Activated CD8-positive, alpha-beta memory T cell treated with anti-CD3 and anti-CD28 coated beads, Interleukin-2, amount 50 U/mL, for 4 hours (primary cell): Measurements from ENCODE around the gene SEMA6A.

Experiments
- DNase-seq: peaks from one replicate; pipeline ENCODE4 v3.0.0-alpha.2; 2020

Gene SEMA6A

DNA sequence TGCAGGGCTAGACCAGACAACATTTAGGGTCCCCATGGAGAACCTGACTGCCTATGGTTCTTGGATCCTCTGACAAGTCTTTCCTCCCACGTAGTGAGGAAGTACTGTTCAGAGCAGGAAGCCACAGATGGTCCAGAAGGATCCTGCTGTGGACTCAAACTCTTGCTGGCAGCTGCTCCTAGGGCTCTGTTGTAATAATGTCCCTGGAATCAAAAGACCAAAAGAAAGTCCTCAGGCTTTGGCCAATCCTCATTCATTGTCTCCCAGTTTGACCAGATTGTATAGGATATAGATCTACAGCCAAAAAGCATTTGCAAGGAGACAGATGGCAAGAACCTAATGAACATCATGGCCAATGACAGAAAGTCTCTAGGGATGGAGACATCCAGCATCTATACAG lies 53.9 kb downstream of the SEMA6A start:
- no peak for DNase-seq

DNA sequence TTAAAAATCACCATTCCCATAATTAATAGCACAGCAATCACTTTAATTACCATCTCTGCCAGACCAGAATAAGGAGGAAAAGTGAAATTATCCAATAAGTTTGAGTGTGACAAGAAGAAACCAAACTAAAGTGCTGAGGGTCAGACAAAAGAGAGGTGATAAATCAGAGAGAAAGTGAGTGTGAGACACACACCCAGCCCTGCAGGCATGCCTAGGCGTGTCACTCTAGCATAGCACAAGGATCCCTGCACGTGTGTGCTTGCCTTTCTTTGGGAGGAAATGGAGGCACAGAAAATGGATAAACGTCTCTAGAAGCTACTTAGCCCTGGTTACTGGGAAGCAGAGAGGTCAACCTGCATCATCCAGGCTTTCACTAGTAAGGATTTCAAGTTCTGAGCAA lies 56.2 kb downstream of the SEMA6A start:
- DNase-seq: no peak

DNA sequence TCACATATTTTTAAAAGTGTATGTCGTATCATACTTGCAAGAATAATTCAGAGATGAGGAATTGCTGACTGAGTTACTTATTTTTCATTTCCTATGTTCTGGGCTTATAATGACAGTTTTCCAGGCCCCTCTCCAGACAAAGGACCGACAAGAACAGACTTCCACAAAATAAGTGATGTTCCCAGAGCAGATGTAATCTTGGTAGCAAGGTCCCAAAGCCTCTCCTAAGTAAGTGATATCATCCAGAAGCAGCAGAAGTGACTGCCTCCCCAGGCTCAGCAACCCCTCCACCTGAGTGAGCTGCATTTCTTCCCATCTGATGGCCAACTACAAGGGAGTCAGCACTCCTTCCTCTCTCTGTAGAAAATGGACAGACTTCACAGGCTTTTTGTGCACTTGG lies 57.1 kb downstream of the SEMA6A start:
- DNase-seq: no peak

DNA sequence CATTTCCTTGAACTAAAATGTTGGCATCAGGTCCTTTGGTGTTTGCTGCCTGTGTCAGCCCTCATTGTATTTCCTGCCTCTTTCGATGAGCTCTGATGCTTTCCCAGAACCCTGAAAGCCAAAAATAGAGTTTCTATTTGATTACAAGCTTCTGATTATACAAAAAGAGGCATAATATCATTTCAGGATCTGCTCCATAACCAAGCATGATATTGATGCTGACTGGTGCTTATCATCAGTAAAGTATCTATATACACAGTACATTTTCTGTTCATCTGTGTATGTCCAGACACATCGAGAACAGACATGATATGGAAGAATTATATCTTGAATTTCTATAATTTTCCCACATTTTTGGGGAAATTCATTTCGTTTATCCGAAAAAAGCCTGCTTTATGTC lies 58.6 kb downstream of the SEMA6A start:
- no peak for DNase-seq

DNA sequence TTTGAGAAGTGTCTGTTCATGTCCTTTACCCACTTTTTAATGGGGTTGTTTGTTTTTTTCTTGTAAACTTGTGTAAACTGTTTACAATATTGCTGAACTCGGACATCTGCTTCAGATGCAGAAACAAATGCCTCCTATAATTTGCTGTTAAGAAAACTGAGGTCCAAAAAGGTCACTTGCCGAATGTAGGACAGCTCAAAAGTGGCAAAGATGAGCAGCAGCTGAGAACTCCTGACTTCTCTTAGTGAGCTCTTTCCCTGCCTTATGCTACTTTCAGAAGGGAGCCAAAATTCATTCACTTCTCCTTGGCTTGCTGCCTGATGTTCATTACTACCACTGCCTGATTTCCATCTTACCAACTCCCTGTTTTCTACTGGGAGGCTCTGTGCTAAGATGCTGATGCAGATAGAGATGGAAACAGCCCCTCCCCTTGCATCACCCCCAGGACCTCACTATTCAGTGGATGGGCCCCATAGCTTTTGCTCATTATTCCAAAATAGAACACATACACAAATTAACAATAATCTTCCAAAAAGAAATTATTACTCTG lies 60.1 kb downstream of the SEMA6A start:
- no peak for DNase-seq

DNA sequence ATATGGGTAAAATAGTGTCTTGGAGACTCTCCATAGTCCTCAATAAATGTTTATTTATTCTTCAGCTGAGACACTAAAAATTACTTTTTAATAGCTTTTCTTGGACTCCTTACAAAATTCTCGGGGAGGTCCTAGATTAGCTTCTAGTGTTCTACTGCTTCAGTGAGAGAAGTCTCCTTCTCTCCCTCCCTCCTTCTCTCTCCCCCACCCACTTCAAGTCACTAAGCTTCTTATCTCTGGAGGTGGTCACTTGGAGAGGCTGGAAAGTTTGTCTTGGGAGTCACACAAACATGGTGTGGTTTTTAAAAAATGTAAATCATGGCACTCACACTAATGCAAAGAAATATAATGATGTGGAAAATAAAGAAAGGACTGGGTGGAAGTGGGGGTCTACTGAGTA lies 64.1 kb downstream of the SEMA6A start:
- no peak for DNase-seq

DNA sequence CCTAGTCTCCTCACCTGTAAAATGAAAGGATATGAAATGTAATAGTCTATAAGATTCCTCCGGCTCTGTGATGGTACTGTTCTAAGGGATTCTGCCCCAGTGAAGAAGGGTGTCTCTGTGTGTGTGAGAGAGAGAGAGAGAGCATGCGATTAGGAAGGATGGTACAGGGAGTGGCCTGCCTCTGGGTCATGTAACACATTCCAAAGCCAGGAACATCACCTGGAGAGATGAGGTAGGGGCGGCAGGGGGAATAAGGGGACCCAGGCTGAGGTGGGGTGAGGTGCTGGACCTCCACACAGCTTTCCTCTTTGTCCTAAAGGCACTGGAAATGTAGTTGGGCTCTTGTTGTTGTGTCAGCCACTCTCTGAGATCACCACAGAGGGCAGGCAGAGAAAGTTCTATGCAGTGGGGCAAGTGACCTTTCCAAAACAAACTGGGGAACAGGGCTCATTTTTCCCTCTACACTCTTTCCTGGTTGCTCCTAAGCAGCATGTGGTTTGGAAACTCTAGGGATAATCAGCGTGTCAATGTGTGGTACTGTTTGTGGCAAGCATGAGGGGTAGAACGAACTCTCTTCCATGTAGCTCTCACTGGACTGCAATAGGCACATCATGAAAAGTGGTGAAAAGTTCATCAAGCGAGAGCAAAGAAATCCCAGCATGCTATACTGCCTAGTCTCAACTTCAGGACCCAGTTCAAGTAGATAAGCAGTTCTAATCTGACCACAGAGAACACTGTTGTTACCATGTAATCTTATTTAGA lies 65.0 kb downstream of the SEMA6A start:
- no peak for DNase-seq

DNA sequence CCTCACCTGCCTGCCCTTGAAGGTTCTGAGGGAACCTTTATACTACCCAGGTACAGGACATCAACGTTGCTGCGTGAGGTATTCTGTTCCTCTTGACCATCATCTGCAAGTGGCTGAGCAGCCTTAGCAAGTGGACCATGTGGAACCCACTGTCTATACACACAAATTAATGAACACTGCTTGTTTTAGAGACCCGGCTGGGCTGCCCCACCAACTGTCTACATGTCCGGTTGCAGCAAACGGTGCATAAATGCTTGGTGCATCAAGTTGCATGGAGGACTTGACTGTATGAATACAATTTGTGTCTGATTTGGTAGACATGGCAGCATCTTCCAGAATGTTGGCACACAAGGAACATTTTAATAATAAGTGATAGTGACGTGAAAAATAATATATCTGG lies 65.8 kb downstream of the SEMA6A start:
- DNase-seq: no peak

DNA sequence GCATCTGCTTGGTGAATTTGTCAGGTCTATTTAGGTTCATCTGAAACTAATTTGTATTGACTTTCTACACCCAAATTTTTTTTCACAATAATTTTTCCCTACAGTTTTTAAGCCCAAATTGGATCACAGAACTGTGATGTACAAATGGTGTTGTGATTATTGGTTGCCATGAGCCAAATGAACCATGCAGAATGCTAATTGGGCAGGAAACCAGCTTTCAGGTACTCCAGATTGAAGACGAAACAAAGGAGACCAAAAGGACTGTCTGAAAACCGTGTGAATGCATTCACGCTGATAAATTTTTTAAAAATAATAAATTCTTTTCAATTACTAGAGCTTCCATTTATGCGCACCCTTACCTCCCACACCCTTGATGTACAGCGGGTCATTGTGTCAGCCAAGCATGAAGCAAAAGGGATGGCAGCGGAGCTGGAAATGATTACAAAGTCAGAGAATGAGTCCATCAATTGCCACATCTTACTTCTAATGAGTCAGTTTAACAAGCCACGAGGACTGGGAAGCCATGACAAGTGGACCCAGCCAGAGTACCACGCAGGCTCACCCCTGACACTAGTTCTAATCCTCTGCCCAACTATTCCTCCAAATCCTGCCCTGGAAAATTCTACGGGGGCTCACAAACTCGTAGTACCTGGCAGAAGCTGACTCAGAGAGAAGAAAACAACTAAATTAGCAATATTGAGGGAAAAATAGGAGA lies 66.5 kb downstream of the SEMA6A start:
- no peak for DNase-seq

DNA sequence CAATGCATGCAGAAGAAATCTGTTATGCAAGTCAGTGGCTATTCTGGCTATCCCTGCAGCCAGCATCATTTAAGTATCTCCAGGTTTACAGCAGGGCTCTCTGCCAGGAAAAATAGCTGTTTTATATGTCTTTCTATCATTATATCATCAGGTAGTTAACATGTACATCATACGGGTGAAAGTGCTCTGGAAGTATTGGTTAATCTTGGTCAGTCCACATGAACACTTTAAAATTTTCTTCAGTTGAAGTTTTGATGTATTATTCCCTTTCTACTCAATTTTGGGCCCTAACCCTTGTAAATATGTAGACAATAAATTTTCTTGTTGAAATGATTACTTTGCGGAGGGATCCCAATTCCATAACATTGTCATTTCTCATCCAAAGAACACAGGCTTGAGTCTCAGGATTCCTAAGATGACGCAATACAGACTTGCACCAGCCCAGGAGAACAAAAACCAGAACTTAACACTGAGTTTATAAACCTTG lies 67.5 kb downstream of the SEMA6A start:
- DNase-seq: no peak

DNA sequence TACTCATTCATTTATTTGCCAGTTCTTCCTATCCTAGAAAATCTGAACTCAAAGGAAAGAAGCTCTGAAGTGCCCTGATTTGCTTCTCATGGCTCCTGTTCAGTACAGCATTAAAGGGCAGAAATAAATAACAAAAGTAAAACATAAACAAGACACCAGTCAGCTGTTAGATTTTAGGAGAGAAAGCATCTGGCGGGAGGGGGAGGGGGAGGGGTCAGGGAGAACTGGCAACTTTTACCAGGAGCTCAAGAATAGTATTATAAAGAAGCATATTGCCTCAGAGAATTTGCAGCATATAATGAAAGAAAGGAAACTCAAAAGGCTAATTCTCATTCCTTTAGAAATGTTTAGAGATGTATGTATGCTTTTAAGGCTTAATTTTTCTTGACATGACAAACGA lies 68.1 kb downstream of the SEMA6A start:
- no peak for DNase-seq

DNA sequence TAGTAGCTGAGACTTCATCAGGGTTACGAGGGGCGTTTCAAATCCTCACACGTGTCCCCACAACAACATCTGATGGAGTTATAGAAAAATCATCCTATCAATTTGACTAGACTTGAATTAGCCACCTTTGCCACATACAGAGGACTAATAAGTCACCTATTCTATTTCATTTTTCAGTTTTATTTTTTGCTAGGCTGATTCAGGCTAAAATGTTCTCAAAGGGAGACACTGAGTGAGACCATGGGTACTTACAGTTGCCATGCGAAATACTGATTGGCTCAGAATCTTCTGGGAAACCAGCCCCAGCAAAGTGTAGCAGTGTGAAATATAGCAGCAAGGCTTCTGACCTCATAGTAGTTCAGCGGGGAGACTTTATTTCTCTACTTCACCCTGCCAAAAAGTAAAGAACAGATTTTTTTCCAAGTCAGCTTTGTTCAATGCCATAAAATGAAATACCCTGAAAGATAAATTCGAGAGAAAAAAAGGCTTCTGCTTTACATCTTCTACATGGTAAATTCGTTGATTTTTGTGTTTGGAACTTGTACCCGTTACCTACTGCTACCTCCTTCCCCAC lies 69.9 kb downstream of the SEMA6A start:
- DNase-seq: no peak

DNA sequence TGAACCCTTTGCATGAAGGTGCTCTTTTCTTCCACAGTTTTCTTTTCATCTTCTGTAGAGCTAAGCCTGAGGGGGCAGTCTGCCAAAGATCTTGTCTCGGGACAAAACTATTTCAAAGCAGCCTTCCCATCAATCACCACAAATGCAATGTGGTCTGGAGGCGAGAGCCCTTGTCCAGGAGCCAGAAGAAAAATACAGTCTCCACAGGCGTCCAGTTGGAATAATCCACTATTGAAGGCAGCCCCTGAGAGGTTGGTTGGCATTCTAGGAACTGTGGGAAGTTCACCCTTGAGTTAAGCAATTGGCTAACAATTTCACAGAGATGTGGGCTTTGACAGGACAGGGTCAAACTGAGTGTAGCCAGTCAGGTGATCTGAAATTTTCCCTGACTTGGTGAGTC lies 72.0 kb downstream of the SEMA6A start:
- DNase-seq: no peak

DNA sequence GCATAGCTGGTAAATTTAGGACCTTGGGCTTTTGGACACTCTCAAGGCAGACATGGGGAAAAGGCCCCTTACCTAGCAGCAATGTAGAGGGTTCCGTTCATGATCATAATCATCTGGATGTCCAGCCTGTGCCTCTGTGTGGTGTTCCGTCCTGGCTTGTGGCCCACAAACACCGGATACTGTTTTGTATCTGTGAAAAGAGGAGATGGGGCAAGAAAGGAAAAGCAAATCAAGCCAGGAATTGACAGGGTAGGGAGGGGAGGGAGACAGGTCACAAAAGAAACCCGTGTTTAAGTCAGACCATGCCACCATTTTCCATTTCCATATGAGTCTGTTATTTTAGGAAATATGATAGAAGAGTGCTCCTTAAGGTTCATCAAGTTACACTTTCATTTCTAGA lies 72.5 kb downstream of the SEMA6A start:
- no peak for DNase-seq

DNA sequence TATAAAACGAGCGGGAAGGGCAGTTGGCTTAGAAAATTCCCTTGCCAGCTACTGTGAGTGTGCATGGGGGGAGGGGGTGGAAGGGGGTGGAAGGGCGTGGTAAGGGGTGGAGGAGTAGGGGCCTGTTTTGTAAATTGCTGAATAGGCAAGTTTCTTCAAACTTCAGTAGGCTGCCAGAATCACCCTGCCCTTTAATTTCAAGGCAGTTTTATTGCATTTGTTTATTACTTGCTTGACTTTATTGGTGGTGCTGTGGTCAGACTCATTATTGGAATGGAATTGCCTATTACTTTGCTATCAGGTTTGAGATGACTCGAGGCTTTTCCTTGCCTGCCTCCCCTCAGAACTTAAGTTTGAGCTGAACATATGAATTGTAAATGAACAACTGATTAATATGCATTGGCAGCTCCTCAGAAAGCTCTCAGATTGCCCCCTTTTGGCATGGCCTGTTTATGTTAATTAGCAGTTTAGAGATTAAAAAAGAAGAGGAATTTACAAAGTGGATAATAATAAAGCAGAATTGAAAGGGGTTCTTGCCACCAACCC lies 76.0 kb downstream of the SEMA6A start:
- no peak for DNase-seq

DNA sequence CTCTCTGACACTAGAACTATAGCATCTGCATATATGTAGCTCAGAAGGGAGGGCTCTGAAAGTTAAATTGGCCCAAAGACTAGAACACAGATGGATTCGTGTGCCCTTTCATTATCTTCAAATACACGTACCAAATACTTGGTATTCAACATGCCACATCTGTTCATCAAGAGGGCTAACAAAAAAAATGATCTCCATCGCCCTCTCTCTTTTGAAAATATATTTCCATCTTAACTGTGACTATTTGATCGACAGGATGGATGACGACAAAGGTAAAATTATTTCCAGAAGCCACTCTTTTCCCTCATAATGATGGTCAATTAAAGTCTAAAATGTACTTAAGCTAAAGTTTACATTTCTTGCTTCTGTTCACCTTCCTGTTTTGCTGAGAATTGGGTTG lies 77.0 kb downstream of the SEMA6A start:
- DNase-seq: no peak

DNA sequence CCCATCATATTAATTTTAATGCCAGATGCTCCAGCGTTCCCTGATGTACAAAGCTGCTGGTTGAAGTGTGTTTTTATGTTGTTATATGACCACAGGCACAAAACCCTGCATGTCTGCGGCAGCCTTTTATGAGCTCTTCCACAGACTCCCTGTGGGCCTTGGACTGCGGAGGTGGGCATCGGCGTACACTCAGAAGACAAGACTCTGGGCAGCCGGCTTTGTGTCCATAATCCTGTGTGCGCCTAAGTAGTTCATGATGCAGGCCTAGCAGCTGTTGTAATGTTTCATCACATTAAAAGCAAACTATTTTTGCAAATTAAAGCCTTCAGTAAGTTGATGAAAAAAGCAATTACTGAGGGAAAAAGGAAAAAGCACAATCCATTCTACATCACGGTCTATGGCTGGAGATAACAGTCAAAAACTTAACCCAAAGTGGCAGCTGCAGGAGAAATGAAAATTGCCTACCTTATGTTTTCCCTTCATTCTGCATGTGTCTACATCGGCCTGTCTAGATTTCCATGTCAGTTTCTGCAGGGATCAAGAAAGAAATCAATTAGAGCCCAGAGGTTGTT lies 78.8 kb downstream of the SEMA6A start:
- DNase-seq: no peak

DNA sequence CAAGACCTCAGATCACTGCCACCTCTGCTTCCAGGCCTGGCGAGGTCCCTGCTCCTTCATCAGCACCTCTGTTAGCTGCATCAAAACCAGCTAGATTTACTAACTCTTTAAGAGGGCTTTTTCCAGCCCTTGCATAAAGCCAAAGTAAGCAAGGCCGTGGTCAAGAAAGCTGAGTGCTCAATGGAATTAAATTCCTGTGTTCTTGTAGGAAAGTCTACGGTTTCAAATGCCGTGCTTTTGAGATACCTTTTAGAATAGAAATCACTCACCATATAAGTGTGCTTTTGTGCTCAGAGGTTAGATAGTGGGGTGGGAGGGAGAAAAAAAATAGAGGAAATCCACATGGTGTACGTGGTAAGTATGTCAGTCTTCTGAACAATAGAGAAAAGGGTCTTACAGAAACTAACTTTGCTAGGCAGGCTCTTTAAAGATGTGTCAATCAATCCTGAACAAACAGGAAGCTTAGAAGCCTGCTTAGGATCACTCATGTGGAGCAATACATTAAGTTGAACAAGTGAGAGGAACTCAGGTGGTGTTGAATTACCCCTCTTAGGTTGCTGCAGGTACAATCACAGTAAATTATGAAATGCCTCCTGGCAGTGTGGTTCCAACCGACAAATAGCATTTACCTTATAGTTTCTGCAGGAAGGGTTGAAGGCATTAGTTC lies 79.7 kb downstream of the SEMA6A start:
- DNase-seq: no peak

DNA sequence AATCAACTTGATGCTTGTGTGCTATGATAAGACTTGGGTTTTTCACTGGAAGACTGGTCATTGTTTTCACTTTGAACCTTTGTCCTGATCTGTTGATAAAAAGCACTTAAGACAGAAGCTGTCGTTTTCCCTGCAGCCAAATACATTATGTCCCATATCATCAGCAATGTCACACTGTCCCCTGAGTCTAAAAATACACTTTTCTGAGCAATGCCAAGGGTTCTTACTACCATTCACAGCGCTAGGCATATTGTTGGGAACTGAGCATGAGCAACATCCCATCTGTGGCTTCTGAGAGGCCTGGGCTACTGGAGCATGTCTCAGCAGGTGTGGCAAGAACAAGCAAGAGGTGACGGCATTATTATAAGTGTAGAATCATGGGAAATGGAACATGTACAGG lies 81.8 kb downstream of the SEMA6A start:
- DNase-seq: no peak

DNA sequence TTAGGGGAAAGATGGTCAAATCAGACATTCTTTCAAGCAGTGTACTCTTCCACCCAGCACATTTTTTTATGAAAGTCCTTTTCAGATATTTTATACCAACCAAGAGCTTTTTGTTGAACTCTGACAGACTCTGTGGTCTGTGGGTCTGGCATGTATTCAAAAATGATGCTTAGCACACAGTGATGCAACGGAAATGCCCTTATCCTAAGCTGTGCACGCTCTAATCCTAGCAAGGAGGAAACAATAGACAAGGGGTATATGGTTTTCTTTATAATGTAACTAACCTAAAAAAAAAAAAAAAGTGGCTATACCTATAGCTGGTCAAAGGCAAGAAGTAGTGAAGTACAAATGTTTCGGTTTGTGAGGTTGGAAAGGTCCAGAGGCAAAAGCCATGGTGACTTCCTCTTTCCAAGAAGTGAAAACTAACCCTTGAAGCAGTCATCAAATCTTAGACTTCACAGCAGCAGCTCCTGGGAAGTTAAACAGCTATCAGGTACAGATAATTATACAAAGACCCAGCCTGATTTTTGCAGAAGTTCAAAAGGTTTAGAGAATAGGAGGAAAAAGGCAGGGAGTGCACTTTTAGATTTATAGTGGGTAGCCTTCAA lies 82.5 kb downstream of the SEMA6A start:
- DNase-seq: no peak

DNA sequence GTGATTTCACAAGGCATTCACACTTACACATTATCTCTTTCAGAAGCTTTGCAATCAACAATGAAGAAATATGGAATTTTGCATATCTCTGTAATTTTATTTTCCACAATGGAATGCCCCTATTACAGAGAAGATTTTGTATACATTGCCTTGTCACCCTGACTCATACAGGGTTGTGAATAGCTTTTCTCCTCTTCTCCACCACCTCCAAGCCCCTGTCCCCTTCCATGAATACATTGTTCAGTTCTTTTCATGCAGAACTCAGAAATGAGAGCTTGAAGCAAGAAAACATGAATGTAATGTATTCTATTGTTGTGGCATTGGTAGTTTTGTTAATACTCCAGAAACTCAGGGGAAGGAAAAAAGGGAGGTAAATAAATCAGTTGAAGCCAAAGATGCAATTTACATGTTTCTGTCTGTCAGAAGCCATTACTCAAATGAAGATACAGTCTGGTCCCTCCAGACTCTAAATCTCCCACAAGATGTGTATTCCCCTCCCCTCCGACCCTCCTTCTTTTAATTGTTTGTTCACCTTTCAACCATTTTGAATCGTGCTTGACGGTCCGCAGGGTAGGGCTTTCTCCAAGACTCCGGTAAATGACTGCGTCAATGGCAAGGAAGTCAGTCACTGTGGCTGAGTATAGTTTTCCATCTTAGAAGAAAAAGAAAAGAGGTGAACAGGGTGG lies 86.1 kb downstream of the SEMA6A start:
- DNase-seq: no peak

DNA sequence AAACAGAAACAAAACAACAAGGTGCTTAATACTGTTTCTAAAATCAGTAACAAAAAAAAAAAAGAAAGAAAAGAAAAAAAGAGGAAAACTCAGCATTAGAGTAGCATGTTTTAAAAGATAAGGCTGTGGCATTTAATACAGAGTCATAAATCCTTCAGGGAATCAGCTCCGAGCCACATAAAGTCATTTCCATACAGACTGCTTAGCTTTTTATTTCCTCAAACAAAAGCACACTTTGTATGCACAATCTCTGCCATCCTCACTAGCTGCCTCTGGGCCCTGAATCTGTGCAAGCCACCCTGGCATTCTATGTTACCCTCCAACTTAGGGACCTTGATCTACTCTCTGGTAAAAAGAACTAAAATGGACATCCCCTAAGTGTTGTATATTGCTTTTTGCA lies 87.6 kb downstream of the SEMA6A start:
- no peak for DNase-seq
